Activated CD8-positive, alpha-beta T cell treated with anti-CD3 and anti-CD28 coated beads for 36 hours (primary cell): ENCODE data around the gene DHX32. TPM values are rescaled to one million over a fixed set of nuclear protein-coding genes. Genes with fewer than 3 reads are reported as not detected.

Experiments used
- ATAC-seq: fragments of 200-7000 bp; cut with Tn5 transposase; one replicate; pipeline ENCODE4 v1.10.0; 2021; ENCODE audit warnings: mild to moderate bottlenecking, moderate library complexity
- CTCF ChIA-PET: fragments of 350-600 bp; sonication (Branson Sonifier 250); formaldehyde crosslinking; loops from one replicate; lab custom pipeline; 2021; ENCODE audit warnings: antibody characterized with exemption; lab: Charles Lee
- POLR2A ChIA-PET: fragments of 350-600 bp; sonication (Branson Sonifier 250); formaldehyde crosslinking; loops from one replicate; lab custom pipeline; 2021; ENCODE audit warnings: antibody characterized with exemption; lab: Charles Lee
- DNase-seq: peaks from one replicate; pipeline ENCODE4 v3.0.0-alpha.2; 2020
- H3K27ac Mint-ChIP-seq: one replicate; pipeline ENCODE4 v1.8.0; 2021; ENCODE audit warnings: mild to moderate bottlenecking, mixed read lengths
- H3K27me3 Mint-ChIP-seq: one replicate; pipeline ENCODE4 v1.8.0; 2021; ENCODE audit warnings: mixed read lengths
- H3K36me3 Mint-ChIP-seq: one replicate; pipeline ENCODE4 v1.8.0; 2021; ENCODE audit warnings: low read depth, mixed read lengths
- H3K4me1 Mint-ChIP-seq: one replicate; pipeline ENCODE4 v1.8.0; 2021; ENCODE audit warnings: low read depth, mixed read lengths
- H3K4me3 Mint-ChIP-seq: one replicate; pipeline ENCODE4 v1.8.0; 2021; ENCODE audit warnings: mild to moderate bottlenecking, moderate library complexity, mixed read lengths
- H3K9me3 Mint-ChIP-seq: one replicate; pipeline ENCODE4 v1.8.0; 2021; ENCODE audit warnings: mixed read lengths
- CTCF ChIP-seq: fragments of 200-600 bp; IDR thresholded peaks from one replicate; pipeline ENCODE4 v1.8.0; 2022; ENCODE audit warnings: antibody characterized with exemption, mild to moderate bottlenecking
- intact Hi-C: fragments of 100-400 bp; cut with micrococcal nuclease; formaldehyde crosslinking; loops from one replicate; pipeline ENCODE4 v1.10.0; 2022
- total RNA-seq, 2 experiments: library from RNA; stranded (reverse); gene quantifications; one replicate each; pipeline ENCODE4 v1.2.3, GENCODE V29; 2021

DHX32 gene
- total RNA-seq, 2 experiments from 2014 or later = 26.6 to 27.8 TPM

- no peak for TF ChIP-seq CTCF
- H3K27me3 Mint-ChIP-seq = no peaks in the 10 kb centered on the region
- POLR2A ChIA-PET = no interaction called here
- peaks cover 2% of the 10 kb centered on the region for H3K36me3 Mint-ChIP-seq
- no peak overlapping the region for H3K4me3 Mint-ChIP-seq
- H3K9me3 Mint-ChIP-seq = no peaks in the 10 kb centered on the region
- H3K27ac Mint-ChIP-seq = no peak overlapping the region
- ATAC-seq = no peak
- H3K4me1 Mint-ChIP-seq = peaks cover 4% of the 10 kb centered on the region
- CTCF ChIA-PET = no interaction called here
- intact Hi-C loops = no loop called here
- DNase-seq = no peak
Observed at GRCh38 chr10:125797994-125798662, 83.0 kb downstream of the DHX32 start.

- ATAC-seq = no peak
Observed at GRCh38 chr10:125797424-125797823, 83.7 kb downstream of the DHX32 start.

GRCh38 chr10:125795637-125796190 lies 85.4 kb downstream of the DHX32 start:
- no peak overlapping the region for H3K27ac Mint-ChIP-seq
- H3K27me3 Mint-ChIP-seq = no peaks in the 10 kb centered on the region
- H3K9me3 Mint-ChIP-seq = no peaks in the 10 kb centered on the region
- H3K4me1 Mint-ChIP-seq = no peaks in the 10 kb centered on the region
- intact Hi-C loops = no loop called here
- no peak overlapping the region for H3K4me3 Mint-ChIP-seq
- no peak for ATAC-seq
- H3K36me3 Mint-ChIP-seq = peaks cover 14% of the 10 kb centered on the region
- CTCF ChIA-PET = interaction anchor here (1.4 kb wide), 1 partner anchor 40 kb away, joined by 3 read pairs; no protein-coding TSS in a partner anchor
- POLR2A ChIA-PET = interaction anchor here (0.6 to 1.8 kb wide), 4 partner anchors 14 to 552 kb away, joined by 3 read pairs; no protein-coding TSS in a partner anchor
- DNase-seq = no peak
- no peak for TF ChIP-seq CTCF

More at GRCh38 chr10:125797424-125797823, 83.7 kb downstream of the DHX32 start:
- H3K4me3 Mint-ChIP-seq = no peak overlapping the region
- TF ChIP-seq CTCF = no peak
- ChIA-PET CTCF (no interaction called here), POLR2A (no interaction called here)
- no peaks in the 10 kb centered on the region for H3K27me3 Mint-ChIP-seq
- H3K36me3 Mint-ChIP-seq = peaks cover 7% of the 10 kb centered on the region
- no peak for DNase-seq
- no peak overlapping the region for H3K27ac Mint-ChIP-seq
- intact Hi-C loops = no loop called here
- H3K4me1 Mint-ChIP-seq = no peaks in the 10 kb centered on the region
- no peaks in the 10 kb centered on the region for H3K9me3 Mint-ChIP-seq

- Mint-ChIP-seq H3K36me3 (peaks cover 15% of the 10 kb centered on the region), H3K27me3 (no peaks in the 10 kb centered on the region), H3K4me1 (no peaks in the 10 kb centered on the region), H3K9me3 (no peaks in the 10 kb centered on the region), H3K4me3 (no peak overlapping the region), H3K27ac (no peak overlapping the region)
- CTCF ChIA-PET = interaction anchor here (1.4 kb wide), 1 partner anchor 40 kb away, joined by 3 read pairs; no protein-coding TSS in a partner anchor
- no peak for TF ChIP-seq CTCF
- intact Hi-C loops = no loop called here
- POLR2A ChIA-PET = interaction anchor here (0.6 to 1.8 kb wide), 3 partner anchors 13 to 552 kb away, joined by 3 read pairs; no protein-coding TSS in a partner anchor
- ATAC-seq = no peak
- DNase-seq = no peak
Observed at GRCh38 chr10:125795128-125795527, 86.0 kb downstream of the DHX32 start.
